PC-9 (cell line): ENCODE results near the gene LRCH4.

Experiments used
- CTCF ChIP-seq: fragments of 200-600 bp; sonication (generic); conservative IDR thresholded peaks from 2 replicates; pipeline ENCODE4 v1.6.1; 2017; ENCODE audit warnings: mixed run types, antibody characterized with exemption, mild to moderate bottlenecking, moderate library complexity
- EZH2 ChIP-seq: fragments of 200-600 bp; sonication (generic); IDR thresholded peaks from 2 replicates; pipeline ENCODE4 v1.8.0; 2017; ENCODE audit warnings: antibody characterized with exemption, low read depth

GRCh38 chr7:100588438-100588837 is 2.5 kb upstream of the LRCH4 start:
- peak; percentile 55; the same call in 1 of the 2 replicates for TF ChIP-seq CTCF
- TF ChIP-seq EZH2 = no peak
